ENCODE data around the gene HENMT1.
"Not testable (repeated sequence)": the region's sequence is repeated elsewhere in the genome, so short reads cannot be mapped to it uniquely, and the experiment has no call there.

Gene HENMT1

GRCh38 chr1:108670131-108670773 is 9.4 kb upstream of the HENMT1 start:
- no peak for DNase-seq

- no peak for DNase-seq
Measured at GRCh38 chr1:108669679-108670078, 8.8 kb upstream of the HENMT1 start.

GRCh38 chr1:108668777-108669176 is 7.9 kb upstream of the HENMT1 start:
- DNase-seq, result no peak

- DNase-seq, result not testable (repeated sequence)
Measured at GRCh38 chr1:108667422-108667821, 6.5 kb upstream of the HENMT1 start.

GRCh38 chr1:108665771-108666170 is 4.9 kb upstream of the HENMT1 start:
- DNase-seq, result no peak

- DNase-seq, result no peak
Measured at GRCh38 chr1:108665067-108665466, 4.2 kb upstream of the HENMT1 start.

- DNase-seq, result no peak
Measured at GRCh38 chr1:108664481-108664880, 3.6 kb upstream of the HENMT1 start.

- DNase-seq, result no peak
Measured at GRCh38 chr1:108663074-108663473, 2.2 kb upstream of the HENMT1 start.

- no peak for DNase-seq
Measured at GRCh38 chr1:108657356-108658080, 3.4 kb downstream of the HENMT1 start.

- no peak for DNase-seq
Measured at GRCh38 chr1:108653431-108654105, 7.3 kb downstream of the HENMT1 start.

GRCh38 chr1:108646648-108647269 is 14.1 kb downstream of the HENMT1 start:
- DNase-seq, result peak; percentile 85

GRCh38 chr1:108646265-108646647 is 14.6 kb downstream of the HENMT1 start:
- DNase-seq, result no peak

GRCh38 chr1:108645564-108646184 is 15.2 kb downstream of the HENMT1 start:
- DNase-seq, result no peak

- DNase-seq, result peak; percentile 72
Measured at GRCh38 chr1:108644984-108645383, 15.9 kb downstream of the HENMT1 start.

- peak; percentile 70 for DNase-seq
Measured at GRCh38 chr1:108643492-108644335, 17.2 kb downstream of the HENMT1 start.

- DNase-seq, result not testable (repeated sequence)
Measured at GRCh38 chr1:108640863-108641262, 20.0 kb downstream of the HENMT1 start.

GRCh38 chr1:108639899-108640560 is 20.9 kb downstream of the HENMT1 start:
- DNase-seq, result peak; percentile 75

GRCh38 chr1:108636876-108637275 is 24.0 kb downstream of the HENMT1 start:
- no peak for DNase-seq

- DNase-seq, result no peak
Measured at GRCh38 chr1:108634521-108634920, 26.4 kb downstream of the HENMT1 start.

GRCh38 chr1:108628665-108629064 is 32.2 kb downstream of the HENMT1 start:
- DNase-seq, result no peak

- no peak for DNase-seq
Measured at GRCh38 chr1:108627951-108628350, 32.9 kb downstream of the HENMT1 start.

- no peak for DNase-seq
Measured at GRCh38 chr1:108627256-108627655, 33.6 kb downstream of the HENMT1 start.

Data from activated effector memory CD4-positive, alpha-beta T cell treated with anti-CD3 and anti-CD28 coated beads, Interleukin-2, amount 50 U/mL, for 16 hours (primary cell).